GM12864 (cell line): Measurements from ENCODE around the gene BEX3.
A peak's percentile ranks its signal among the peaks of the same experiment; 100 is the strongest.
"Not testable (repeated sequence)": the region's sequence is repeated elsewhere in the genome, so short reads cannot be mapped to it uniquely, and the experiment has no call there.

Source experiments
- DNase-seq: peaks from one replicate; pipeline ENCODE4 v3.0.0-alpha.2; 2011; ENCODE audit warnings: low read depth
- H3K4me3 ChIP-seq: 2 replicates; pipeline ENCODE4 v1.5.1; 2011; ENCODE audit warnings: mild to moderate bottlenecking, low read depth, low read length, control low read depth
- CTCF ChIP-seq: IDR thresholded peaks from 2 replicates; pipeline ENCODE4 v1.5.1; 2011; ENCODE audit warnings: low read depth, mild to moderate bottlenecking, moderate library complexity, low read length, control low read depth, inconsistent platforms; ENCODE audit errors: missing control alignments

Gene BEX3

GRCh38 chrX:103376979-103377324, 614 bp downstream of the BEX3 start:
- H3K4me3 ChIP-seq = peak overlapping the region; percentile 30
- no peak for TF ChIP-seq CTCF
- no peak for DNase-seq

GRCh38 chrX:103378990-103379389, 2.7 kb downstream of the BEX3 start:
- DNase-seq = no peak
- no peak overlapping the region for H3K4me3 ChIP-seq
- no peak for TF ChIP-seq CTCF

- TF ChIP-seq CTCF = no peak
- H3K4me3 ChIP-seq = no peak overlapping the region
- DNase-seq = no peak
These were observed 6.5 kb downstream of the BEX3 start for GRCh38 chrX:103382877-103383276.

- H3K4me3 ChIP-seq = no peak overlapping the region
- no peak for TF ChIP-seq CTCF
- no peak for DNase-seq
These were observed 8.3 kb downstream of the BEX3 start for GRCh38 chrX:103384672-103385071.

- DNase-seq, H3K4me3 ChIP-seq: not testable (repeated sequence)
These were observed 9.0 kb downstream of the BEX3 start for GRCh38 chrX:103385283-103385830.

GRCh38 chrX:103386332-103386731, 10.0 kb downstream of the BEX3 start:
- no peak overlapping the region for H3K4me3 ChIP-seq
- TF ChIP-seq CTCF = no peak
- DNase-seq = no peak

- no peak for DNase-seq
- TF ChIP-seq CTCF = no peak
- H3K4me3 ChIP-seq = no peak overlapping the region
These were observed 17.1 kb downstream of the BEX3 start for GRCh38 chrX:103393487-103393886.
